CD4-positive, alpha-beta T cell (primary cell): ENCODE data around the gene DDX56. TPM values are rescaled to one million over a fixed set of nuclear protein-coding genes. Genes with fewer than 3 reads are reported as not detected.

Experiments used
- ATAC-seq: fragments of 200-7000 bp; cut with Tn5 transposase; one replicate; pipeline ENCODE4 v1.10.0; 2022; ENCODE audit warnings: mild to moderate bottlenecking; ENCODE audit not compliant: poor library complexity
- CTCF ChIA-PET: fragments of 350-600 bp; sonication (Branson Sonifier 250); formaldehyde crosslinking; loops from one replicate; lab custom pipeline; 2021; ENCODE audit warnings: antibody characterized with exemption, inconsistent platforms; lab: Charles Lee
- POLR2A ChIA-PET: fragments of 350-600 bp; sonication (Branson Sonifier 250); formaldehyde crosslinking; loops from one replicate; lab custom pipeline; 2021; ENCODE audit warnings: antibody characterized with exemption, inconsistent platforms; lab: Charles Lee
- DNase-seq, 14 experiments: peaks; one replicate each; pipeline ENCODE4 v3.0.0-alpha.2; 2013 to 2020; ENCODE audit warnings: mixed read lengths in 2 of 14
- H3K27ac ChIP-seq, 2 donors: one replicate each; pipeline versions ENCODE4 v1.5.1 to v1.7.0; 2013; ENCODE audit warnings: low read length in 2 of 2, low read depth in 1 of 2, mild to moderate bottlenecking in 1 of 2
- H3K27me3 ChIP-seq, 2 experiments: 1 replicate in 1 of 2; 2 replicates in 1 of 2; pipeline versions ENCODE4 v1.6.1 to v1.7.0; 2013; ENCODE audit warnings: low read length in 2 of 2, control low read depth in 1 of 2, mild to moderate bottlenecking in 1 of 2, moderate library complexity in 1 of 2; ENCODE audit not compliant: insufficient read depth in 2 of 2, control insufficient read depth in 1 of 2
- H3K36me3 ChIP-seq: one replicate; pipeline ENCODE4 v1.6.1; 2013; ENCODE audit warnings: low read length, control low read depth; ENCODE audit not compliant: insufficient read depth
- H3K4me1 ChIP-seq: one replicate; pipeline ENCODE4 v1.6.1; 2013; ENCODE audit warnings: low read length, control low read depth; ENCODE audit not compliant: insufficient read depth
- H3K4me3 ChIP-seq: one replicate; pipeline ENCODE4 v1.5.1; 2013; ENCODE audit warnings: mild to moderate bottlenecking, low read length, moderate library complexity
- H3K9me3 ChIP-seq, 2 experiments: 1 replicate in 1 of 2; 2 replicates in 1 of 2; pipeline versions ENCODE4 v1.6.1 to v1.7.0; 2013; ENCODE audit warnings: low read length in 2 of 2, mild to moderate bottlenecking in 2 of 2, control low read depth in 1 of 2, moderate library complexity in 1 of 2; ENCODE audit not compliant: control insufficient read depth in 1 of 2, insufficient read depth in 1 of 2
- H3K27ac Mint-ChIP-seq: one replicate; pipeline ENCODE4 v1.8.0; 2020; ENCODE audit warnings: mixed read lengths
- H3K27me3 Mint-ChIP-seq: one replicate; pipeline ENCODE4 v1.8.0; 2021; ENCODE audit warnings: mixed read lengths
- H3K36me3 Mint-ChIP-seq: one replicate; pipeline ENCODE4 v1.8.0; 2021; ENCODE audit warnings: low read depth, mixed read lengths
- H3K4me1 Mint-ChIP-seq: one replicate; pipeline ENCODE4 v1.8.0; 2021; ENCODE audit warnings: low read depth, mixed read lengths
- H3K4me3 Mint-ChIP-seq: one replicate; pipeline ENCODE4 v1.8.0; 2020; ENCODE audit warnings: mild to moderate bottlenecking, mixed read lengths
- H3K9me3 Mint-ChIP-seq: one replicate; pipeline ENCODE4 v1.8.0; 2020; ENCODE audit warnings: mixed read lengths
- intact Hi-C, 2 experiments: fragments of 100-400 bp; cut with DNase I in 1 of 2; cut with micrococcal nuclease in 1 of 2; formaldehyde crosslinking; loops; one replicate each; pipeline versions ENCODE4 v1.15.1 to v1.9.0; 2023 to 2025; cut with DNase I, micrococcal nuclease
- total RNA-seq, 174 experiments: library from RNA in 2 of 174; stranded (reverse) in 2 of 174; gene quantifications; one replicate each; pipeline ENCODE4 v1.2.3 and lab custom pipeline; 2021 to 2026
- TF ChIP-seq, protein P1 (sequence below): fragments of 200-600 bp; IDR thresholded peaks from one replicate; pipeline ENCODE4 v1.8.0; 2022; ENCODE audit warnings: antibody characterized with exemption, mild to moderate bottlenecking

Gene DDX56
- total RNA-seq, 2 experiments from 2014 or later, result 126 to 127 TPM

DNA sequence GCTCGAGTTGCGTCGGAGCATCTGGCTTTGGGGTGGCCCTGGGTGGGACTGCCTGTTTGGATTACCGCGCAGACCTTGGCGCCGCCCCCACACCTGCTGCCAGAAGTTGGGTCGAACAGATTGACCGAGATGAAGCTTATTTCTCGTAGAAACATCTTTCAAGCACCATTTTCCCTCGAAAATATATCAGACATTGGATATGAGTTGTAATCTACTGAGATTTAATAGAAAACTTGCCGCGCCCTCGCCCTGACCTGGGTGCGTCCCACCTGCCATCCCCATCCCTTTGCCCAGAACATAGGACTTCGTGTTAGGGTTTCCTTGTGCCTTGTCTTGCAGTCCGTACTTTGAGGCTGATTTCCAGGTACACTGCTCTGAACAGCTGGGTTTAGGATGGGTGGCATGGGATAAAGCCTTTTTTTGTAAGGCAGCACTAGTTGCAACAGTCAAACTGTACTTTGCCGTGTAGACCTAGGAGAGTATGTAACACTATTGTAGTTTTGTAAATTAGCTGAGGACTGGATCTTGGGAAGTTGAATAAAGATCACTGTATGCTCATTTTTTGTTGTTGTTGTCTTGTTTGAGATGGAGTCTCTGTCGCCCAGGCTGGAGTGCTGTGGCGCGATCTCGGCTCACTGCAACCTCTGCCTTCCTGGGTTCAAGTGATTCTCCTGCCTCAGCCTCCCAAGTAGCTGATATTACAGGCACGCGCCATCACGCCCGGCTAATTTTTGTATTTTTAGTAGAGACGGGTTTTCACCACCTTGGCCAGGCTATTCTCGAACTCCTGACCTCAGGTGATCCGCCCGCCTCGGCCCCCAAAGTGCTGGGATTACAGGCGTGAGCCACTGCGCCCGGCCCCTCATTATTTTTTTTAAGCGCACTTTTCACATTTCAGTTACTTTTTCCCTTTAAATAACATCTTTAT is 33.7 kb upstream of the DDX56 start:
- intact Hi-C loops, result loop anchor here (1.0 to 5.0 kb wide), 6 partner anchors 26 to 503 kb away; partner anchors contain the start of genes PPIA (in 2 of the 2), PURB (in 1 of the 2), TBRG4 (in 1 of the 2) and ZMIZ2 (in 1 of the 2)
- DNase-seq (no peak), ATAC-seq (peak; percentile 24)
- Histone ChIP-seq H3K9me3 (no peaks in the 10 kb centered on the region), H3K36me3 (no peaks in the 10 kb centered on the region), H3K4me1 (peaks cover 46% of the 10 kb centered on the region), H3K27ac (peak overlapping the region; percentile 86 to 99), H3K27me3 (no peaks in the 10 kb centered on the region), H3K4me3 (peak overlapping the region; percentile 69)
- peak overlapping the region; percentile 100 for H3K4me3 Mint-ChIP-seq
- CTCF ChIA-PET, result interaction anchor here (0.9 to 2.0 kb wide), 6 partner anchors 10 to 308 kb away, joined by 3 to 12 read pairs (median 4); no protein-coding TSS in a partner anchor
- H3K36me3 Mint-ChIP-seq, result peaks cover 16% of the 10 kb centered on the region
- TF ChIP-seq, protein P1, sequence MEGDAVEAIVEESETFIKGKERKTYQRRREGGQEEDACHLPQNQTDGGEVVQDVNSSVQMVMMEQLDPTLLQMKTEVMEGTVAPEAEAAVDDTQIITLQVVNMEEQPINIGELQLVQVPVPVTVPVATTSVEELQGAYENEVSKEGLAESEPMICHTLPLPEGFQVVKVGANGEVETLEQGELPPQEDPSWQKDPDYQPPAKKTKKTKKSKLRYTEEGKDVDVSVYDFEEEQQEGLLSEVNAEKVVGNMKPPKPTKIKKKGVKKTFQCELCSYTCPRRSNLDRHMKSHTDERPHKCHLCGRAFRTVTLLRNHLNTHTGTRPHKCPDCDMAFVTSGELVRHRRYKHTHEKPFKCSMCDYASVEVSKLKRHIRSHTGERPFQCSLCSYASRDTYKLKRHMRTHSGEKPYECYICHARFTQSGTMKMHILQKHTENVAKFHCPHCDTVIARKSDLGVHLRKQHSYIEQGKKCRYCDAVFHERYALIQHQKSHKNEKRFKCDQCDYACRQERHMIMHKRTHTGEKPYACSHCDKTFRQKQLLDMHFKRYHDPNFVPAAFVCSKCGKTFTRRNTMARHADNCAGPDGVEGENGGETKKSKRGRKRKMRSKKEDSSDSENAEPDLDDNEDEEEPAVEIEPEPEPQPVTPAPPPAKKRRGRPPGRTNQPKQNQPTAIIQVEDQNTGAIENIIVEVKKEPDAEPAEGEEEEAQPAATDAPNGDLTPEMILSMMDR, result no peak
- no peaks in the 10 kb centered on the region for H3K9me3 Mint-ChIP-seq
- peak overlapping the region; percentile 100 for H3K27ac Mint-ChIP-seq
- POLR2A ChIA-PET, result interaction anchor here (1.0 to 3.8 kb wide), 26 partner anchors 9 to 504 kb away, joined by 3 to 229 read pairs (median 12); partner anchors contain the start of genes CCM2, DDX56, H2AZ2 and MYO1G
- peaks cover 51% of the 10 kb centered on the region for H3K4me1 Mint-ChIP-seq
- peaks cover 5% of the 10 kb centered on the region for H3K27me3 Mint-ChIP-seq

DNA sequence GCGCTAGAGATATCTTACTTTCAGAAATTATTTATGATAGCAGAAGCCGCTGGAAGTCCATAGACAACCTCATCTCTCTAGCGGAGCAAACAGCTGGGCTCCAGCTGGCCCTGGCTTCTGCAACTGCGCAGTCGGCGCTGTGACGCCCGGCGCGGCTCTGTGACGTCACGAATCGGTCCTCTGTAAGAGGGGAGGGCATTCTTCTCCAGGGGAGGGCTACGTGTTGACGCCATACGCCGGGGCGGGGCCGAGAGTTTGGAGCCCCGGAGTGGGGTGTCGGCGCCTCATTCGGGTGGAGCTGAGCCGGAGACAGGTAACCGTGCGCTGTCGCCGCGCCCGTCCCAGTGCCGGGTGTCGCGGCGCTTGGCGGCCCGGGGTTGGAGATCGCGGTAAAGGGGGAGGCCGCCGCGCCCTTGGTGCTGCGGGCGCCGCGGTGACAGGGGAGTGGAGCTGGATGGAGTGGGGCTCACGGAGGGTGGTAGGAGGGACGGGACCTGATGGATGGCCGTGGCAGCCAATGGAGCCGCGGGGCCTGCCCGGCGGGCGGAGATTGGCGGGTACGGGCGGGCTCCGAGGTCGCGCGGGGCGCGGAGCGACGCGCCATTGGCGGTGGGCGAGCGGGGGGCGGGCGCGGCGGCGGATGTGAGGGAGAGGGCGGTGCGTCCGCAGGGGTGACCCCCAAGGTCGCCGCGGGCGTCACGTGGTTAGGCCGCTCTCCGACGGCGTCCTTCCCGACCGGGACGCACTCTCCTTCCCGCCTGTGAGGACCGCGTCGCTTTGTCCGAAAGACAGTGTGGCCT is 32.8 kb upstream of the DDX56 start, which contains the start of gene OGDH:
Gene OGDH (plus strand): TSS at position 287 of the 800 bp plus-strand sequence. CDS start 17,717 bp downstream, outside the sequence.
- peaks cover 5% of the 10 kb centered on the region for H3K27me3 Mint-ChIP-seq
- ChIA-PET POLR2A (interaction anchor here (0.6 to 3.8 kb wide), 40 partner anchors 7 to 680 kb away, joined by 3 to 229 read pairs (median 6); partner anchors contain the start of genes CCM2, DBNL, DDX56 and H2AZ2), CTCF (interaction anchor here (0.9 to 2.0 kb wide), 9 partner anchors 10 to 308 kb away, joined by 3 to 12 read pairs (median 4); no protein-coding TSS in a partner anchor)
- peak within 1 kb of the TSS; percentile 69 for H3K4me3 ChIP-seq
- peak; percentile 91 for ATAC-seq
- no peaks in the 10 kb centered on the region for H3K9me3 Mint-ChIP-seq
- intact Hi-C loops, result loop anchor here (1.0 to 5.0 kb wide), 10 partner anchors 24 to 504 kb away; partner anchors contain the start of genes PPIA (in 2 of the 2), TMED4 (in 2 of the 2), ZMIZ2 (in 2 of the 2) and PURB (in 1 of the 2)
- peak within 1 kb of the TSS; percentile 100 for H3K27ac Mint-ChIP-seq
- no peaks in the 10 kb centered on the region for H3K27me3 ChIP-seq
- H3K4me1 Mint-ChIP-seq, result peaks cover 44% of the 10 kb centered on the region
- peaks cover 43% of the 10 kb centered on the region for H3K4me1 ChIP-seq
- H3K36me3 ChIP-seq, result no peaks in the 10 kb centered on the region
- H3K27ac ChIP-seq, result peak within 1 kb of the TSS; percentile 86 to 99
- TF ChIP-seq, protein P1, result no peak
- H3K4me3 Mint-ChIP-seq, result peak within 1 kb of the TSS; percentile 100
- peak; percentile 97 to 100 (median 99) for DNase-seq
- H3K36me3 Mint-ChIP-seq, result peaks cover 16% of the 10 kb centered on the region
- no peaks in the 10 kb centered on the region for H3K9me3 ChIP-seq
